ENCODE data around the gene RHOB. TPM values are rescaled to one million over a fixed set of nuclear protein-coding genes. Genes with fewer than 3 reads are reported as not detected.

Gene RHOB
- total and polyA plus RNA-seq, 2 donors (not counting 1 experiment from before 2014, with no cell fraction given) = 63.0 to 1,037 TPM

GRCh38 chr2:20465716-20466394 lies 19.0 kb downstream of the RHOB start:
- Mint-ChIP-seq H3K4me1 (no peaks in the 10 kb centered on the region), H3K9me3 (ENCODE audit: insufficient read depth) (no peaks in the 10 kb centered on the region), H3K4me3 (no peak overlapping the region), H3K27me3 (peaks cover 7% of the 10 kb centered on the region), H3K27ac (no peak overlapping the region)
- 89% methylated on average over 4 of the region's 4 CpGs for WGBS (ENCODE audit: insufficient coverage)
- ChIA-PET POLR2A (no interaction called here), CTCF (interaction anchor here (1.6 kb wide), 1 partner anchor 21 kb away, joined by 3 read pairs; no protein-coding TSS in a partner anchor)
- H3K27ac ChIP-seq (ENCODE audit: low read length in 2 of 2) = no peak overlapping the region
- no peak for DNase-seq
- intact Hi-C loops (cut with micrococcal nuclease) = no loop called here
- H3K4me1 ChIP-seq (ENCODE audit: control insufficient read depth in 2 of 2, insufficient read depth in 2 of 2, low read length in 2 of 2) = no peaks in the 10 kb centered on the region
- no peaks in the 10 kb centered on the region for H3K27me3 ChIP-seq (replicated peaks in 1 of 4; ENCODE audit: control extremely low read depth in 1 of 4, control insufficient read depth in 3 of 4, insufficient read depth in 4 of 4, low read length in 3 of 4)
- ATAC-seq (ENCODE audit: low read depth) = no peak
- H3K9me3 ChIP-seq (ENCODE audit: control extremely low read depth in 1 of 3, control insufficient read depth in 2 of 3, insufficient read depth in 1 of 3, low read length in 2 of 3) = no peaks in the 10 kb centered on the region
- H3K9ac ChIP-seq (ENCODE audit: low read length) = no peak overlapping the region
- no peak overlapping the region for H2AFZ ChIP-seq (ENCODE audit: insufficient read depth, low read depth, low read length, poor library complexity, severe bottlenecking)
- no peaks in the 10 kb centered on the region for H4K20me1 ChIP-seq (ENCODE audit: control insufficient read depth, insufficient read depth, low read length, poor library complexity, severe bottlenecking)
- H3K79me2 ChIP-seq (ENCODE audit: control insufficient read depth, insufficient read depth, low read length) = no peaks in the 10 kb centered on the region
- H3K4me3 ChIP-seq (ENCODE audit: control extremely low read depth in 1 of 5, extremely low read depth in 1 of 5, insufficient read depth in 1 of 5, low read depth in 2 of 5, low read length in 4 of 5) = no peak overlapping the region
- no peaks in the 10 kb centered on the region for H3K36me3 ChIP-seq (replicated peaks in 1 of 2; ENCODE audit: control extremely low read depth in 1 of 2, control insufficient read depth in 1 of 2, extremely low read depth in 1 of 2, insufficient read depth in 2 of 2, low read length in 1 of 2)
- no peak for TF ChIP-seq CTCF (IDR thresholded peaks at IDR 0.05)
- TF ChIP-seq EZH2 (IDR thresholded peaks at IDR 0.05; ENCODE audit: borderline replicate concordance, insufficient read depth, low read depth, low read length, poor library complexity, severe bottlenecking) = no peak
- H3K4me2 ChIP-seq (replicated peaks; ENCODE audit: low read depth, low read length, poor library complexity, severe bottlenecking) = no peak overlapping the region

GRCh38 chr2:20467789-20468548 lies 21.1 kb downstream of the RHOB start:
- H3K9me3 Mint-ChIP-seq (ENCODE audit: insufficient read depth) = no peaks in the 10 kb centered on the region
- 92% methylated on average over 7 of the region's 11 CpGs for WGBS (ENCODE audit: insufficient coverage)
- Histone ChIP-seq H3K4me3 (ENCODE audit: control extremely low read depth in 1 of 5, extremely low read depth in 1 of 5, insufficient read depth in 1 of 5, low read depth in 2 of 5, low read length in 4 of 5) (no peak overlapping the region), H4K20me1 (ENCODE audit: control insufficient read depth, insufficient read depth, low read length, poor library complexity, severe bottlenecking) (no peaks in the 10 kb centered on the region), H3K4me1 (ENCODE audit: control insufficient read depth in 2 of 2, insufficient read depth in 2 of 2, low read length in 2 of 2) (no peaks in the 10 kb centered on the region), H3K27ac (ENCODE audit: low read length in 2 of 2) (no peak overlapping the region), H3K36me3 (replicated peaks in 1 of 2; ENCODE audit: control extremely low read depth in 1 of 2, control insufficient read depth in 1 of 2, extremely low read depth in 1 of 2, insufficient read depth in 2 of 2, low read length in 1 of 2) (no peaks in the 10 kb centered on the region), H2AFZ (ENCODE audit: insufficient read depth, low read depth, low read length, poor library complexity, severe bottlenecking) (no peak overlapping the region), H3K27me3 (replicated peaks in 1 of 4; ENCODE audit: control extremely low read depth in 1 of 4, control insufficient read depth in 3 of 4, insufficient read depth in 4 of 4, low read length in 3 of 4) (no peaks in the 10 kb centered on the region), H3K79me2 (ENCODE audit: control insufficient read depth, insufficient read depth, low read length) (no peaks in the 10 kb centered on the region), H3K4me2 (replicated peaks; ENCODE audit: low read depth, low read length, poor library complexity, severe bottlenecking) (no peak overlapping the region), H3K9ac (ENCODE audit: low read length) (no peak overlapping the region), H3K9me3 (ENCODE audit: control extremely low read depth in 1 of 3, control insufficient read depth in 2 of 3, insufficient read depth in 1 of 3, low read length in 2 of 3) (no peaks in the 10 kb centered on the region)
- no peak for TF ChIP-seq CTCF (IDR thresholded peaks at IDR 0.05)
- TF ChIP-seq EZH2 (IDR thresholded peaks at IDR 0.05; ENCODE audit: borderline replicate concordance, insufficient read depth, low read depth, low read length, poor library complexity, severe bottlenecking) = no peak
- no peaks in the 10 kb centered on the region for H3K4me1 Mint-ChIP-seq
- intact Hi-C loops (cut with micrococcal nuclease) = no loop called here
- no peaks in the 10 kb centered on the region for H3K27me3 Mint-ChIP-seq
- ATAC-seq (ENCODE audit: low read depth) (no peak), DNase-seq (no peak)
- ChIA-PET CTCF (interaction anchor here (1.2 to 1.6 kb wide), 2 partner anchors 9 to 175 kb away, joined by 3 to 4 read pairs; no protein-coding TSS in a partner anchor), POLR2A (no interaction called here)
- no peak overlapping the region for H3K27ac Mint-ChIP-seq
- H3K4me3 Mint-ChIP-seq = no peak overlapping the region
